Mesenchymal stem cell (in vitro differentiated cells and primary cell): ENCODE data around the gene SARS2.
"Not testable (repeated sequence)": the region's sequence is repeated elsewhere in the genome, so short reads cannot be mapped to it uniquely, and the experiment has no call there.

Experiments used
- DNase-seq: peaks from one replicate; pipeline ENCODE4 v3.0.0-alpha.2; 2013
- H2AFZ ChIP-seq: one replicate; pipeline ENCODE4 v1.6.1; 2013; ENCODE audit warnings: low read depth, mild to moderate bottlenecking, control low read depth, inconsistent platforms, low read length, moderate library complexity
- H2AK5ac ChIP-seq: 2 replicates; pipeline ENCODE4 v1.6.1; 2013; ENCODE audit warnings: low read length, moderate library complexity, mild to moderate bottlenecking, inconsistent platforms; ENCODE audit not compliant: severe bottlenecking
- H2BK120ac ChIP-seq: one replicate; pipeline ENCODE4 v1.6.1; 2013; ENCODE audit warnings: low read depth, mild to moderate bottlenecking, inconsistent platforms, low read length, moderate library complexity
- H2BK12ac ChIP-seq, 2 experiments: one replicate each; pipeline ENCODE4 v1.6.1; 2013; ENCODE audit warnings: inconsistent platforms in 2 of 2, low read length in 2 of 2, mild to moderate bottlenecking in 2 of 2, moderate library complexity in 2 of 2, control low read depth in 1 of 2
- H2BK15ac ChIP-seq: one replicate; pipeline ENCODE4 v1.6.1; 2013; ENCODE audit warnings: mild to moderate bottlenecking, low read depth, inconsistent platforms; ENCODE audit not compliant: poor library complexity, severe bottlenecking
- H2BK5ac ChIP-seq: 2 replicates; pipeline ENCODE4 v1.6.1; 2013; ENCODE audit warnings: low read depth, mild to moderate bottlenecking, low read length, control low read depth, inconsistent platforms; ENCODE audit not compliant: poor library complexity, severe bottlenecking
- H3K14ac ChIP-seq, 2 experiments: one replicate each; pipeline ENCODE4 v1.6.1; 2013; ENCODE audit warnings: inconsistent platforms in 2 of 2, low read length in 2 of 2, control low read depth in 1 of 2, mild to moderate bottlenecking in 1 of 2, moderate library complexity in 1 of 2
- H3K18ac ChIP-seq, 2 experiments: one replicate each; pipeline ENCODE4 v1.6.1; 2013; ENCODE audit warnings: inconsistent platforms in 2 of 2, low read length in 2 of 2, control low read depth in 1 of 2, low read depth in 1 of 2, mild to moderate bottlenecking in 1 of 2
- H3K23ac ChIP-seq, 2 experiments: one replicate each; pipeline ENCODE4 v1.6.1; 2013; ENCODE audit warnings: inconsistent platforms in 2 of 2, low read length in 2 of 2, mild to moderate bottlenecking in 2 of 2, moderate library complexity in 2 of 2, control low read depth in 1 of 2
- H3K27ac ChIP-seq: 2 replicates; pipeline ENCODE4 v1.5.1; 2013; ENCODE audit warnings: mild to moderate bottlenecking, moderate library complexity, low read length, control low read depth, inconsistent platforms; ENCODE audit not compliant: poor library complexity, severe bottlenecking
- H3K27me3 ChIP-seq, 2 experiments: 2 replicates each; pipeline versions ENCODE4 v1.6.1 to v1.7.0; 2013; ENCODE audit warnings: low read length in 2 of 2, mild to moderate bottlenecking in 2 of 2, moderate library complexity in 2 of 2, control low read depth in 1 of 2, inconsistent platforms in 1 of 2; ENCODE audit not compliant: control insufficient read depth in 1 of 2, insufficient read depth in 1 of 2
- H3K36me3 ChIP-seq, 2 experiments: 2 replicates each; pipeline versions ENCODE4 v1.6.1 to v1.7.0; 2013; ENCODE audit warnings: low read length in 2 of 2, control low read depth in 1 of 2, inconsistent platforms in 1 of 2, low read depth in 1 of 2, mild to moderate bottlenecking in 1 of 2; ENCODE audit not compliant: insufficient read depth in 2 of 2, control insufficient read depth in 1 of 2
- H3K4ac ChIP-seq, 2 experiments: one replicate each; pipeline ENCODE4 v1.6.1; 2013; ENCODE audit warnings: inconsistent platforms in 2 of 2, low read length in 2 of 2, mild to moderate bottlenecking in 2 of 2, moderate library complexity in 2 of 2, control low read depth in 1 of 2, low read depth in 1 of 2
- H3K4me1 ChIP-seq: 2 replicates; pipeline ENCODE4 v1.6.1; 2013; ENCODE audit warnings: low read depth, low read length, control low read depth; ENCODE audit not compliant: control insufficient read depth, insufficient read depth
- H3K4me2 ChIP-seq: 2 replicates; pipeline ENCODE4 v1.6.1; 2013; ENCODE audit warnings: low read length, mild to moderate bottlenecking, inconsistent platforms; ENCODE audit not compliant: poor library complexity, severe bottlenecking
- H3K4me3 ChIP-seq, 2 experiments: 2 replicates each; pipeline versions ENCODE4 v1.5.1 to v1.7.0; 2013; ENCODE audit warnings: low read length in 2 of 2, mild to moderate bottlenecking in 2 of 2, control low read depth in 1 of 2, low read depth in 1 of 2; ENCODE audit not compliant: insufficient read depth in 1 of 2
- H3K79me1 ChIP-seq: replicated peaks from 2 replicates; pipeline ENCODE4 v1.6.1; 2013; ENCODE audit warnings: mild to moderate bottlenecking, control low read depth, low read length, inconsistent platforms; ENCODE audit not compliant: poor library complexity, severe bottlenecking
- H3K9ac ChIP-seq: 2 replicates; pipeline ENCODE4 v1.7.0; 2013; ENCODE audit warnings: mild to moderate bottlenecking, low read length, moderate library complexity
- H3K9me3 ChIP-seq: 2 replicates; pipeline ENCODE4 v1.7.0; 2013; ENCODE audit warnings: mild to moderate bottlenecking, low read length; ENCODE audit not compliant: control insufficient read depth
- H4K8ac ChIP-seq: one replicate; pipeline ENCODE4 v1.6.1; 2013; ENCODE audit warnings: inconsistent platforms, mild to moderate bottlenecking, low read length, moderate library complexity
- H4K91ac ChIP-seq: one replicate; pipeline ENCODE4 v1.6.1; 2013; ENCODE audit warnings: mild to moderate bottlenecking, low read length, inconsistent platforms
- WGBS: methylation state at CpG from one replicate; pipeline ENCODE4 v1.1.7; 2013; ENCODE audit warnings: mixed read lengths; 5-methylcytosine and 5-hydroxymethylcytosine counted together

Gene SARS2

GRCh38 chr19:38941979-38942378, 11.4 kb upstream of the SARS2 start:
- Histone ChIP-seq H3K4me3 (no peak overlapping the region), H3K4me1 (no peaks in the 10 kb centered on the region), H2AFZ (no peak overlapping the region), H3K79me1 (no peaks in the 10 kb centered on the region), H3K27me3 (no peaks in the 10 kb centered on the region), H3K27ac (no peak overlapping the region), H3K18ac (no peak overlapping the region), H4K8ac (no peak overlapping the region), H3K4me2 (no peak overlapping the region), H2BK12ac (no peak overlapping the region), H3K9ac (no peak overlapping the region), H3K14ac (no peak overlapping the region), H2BK120ac (no peak overlapping the region), H2BK5ac (no peak overlapping the region), H3K36me3 (peaks cover 22 to 27% of the 10 kb centered on the region in 2 experiments), H2BK15ac (no peak overlapping the region), H3K4ac (no peak overlapping the region), H3K23ac (no peak overlapping the region), H3K9me3 (no peaks in the 10 kb centered on the region), H2AK5ac (no peak overlapping the region), H4K91ac (no peak overlapping the region)
- WGBS = 81% methylated on average over 2 of the region's 2 CpGs
- no peak for DNase-seq

DNA sequence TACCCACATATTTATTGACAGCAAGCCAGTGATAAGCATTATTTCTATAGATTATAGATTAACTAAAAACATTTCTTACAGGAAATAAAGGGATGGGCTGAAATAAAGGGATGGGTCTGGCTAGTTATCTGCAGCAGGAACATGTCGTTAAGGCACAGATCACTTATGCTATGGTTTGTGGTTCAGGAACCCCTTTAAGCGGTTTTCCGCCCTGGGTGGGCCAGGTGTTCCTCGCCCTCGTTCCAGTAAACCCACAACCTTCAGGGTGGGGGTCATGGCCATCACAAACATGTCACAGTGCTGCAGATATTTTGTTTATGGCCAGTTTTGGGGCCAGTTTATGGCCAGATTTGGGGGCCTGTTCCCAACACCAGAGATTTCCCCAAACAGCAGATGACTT, 10.9 kb upstream of the SARS2 start:
- H3K4ac ChIP-seq, H2BK12ac ChIP-seq, H3K4me1 ChIP-seq, H3K27me3 ChIP-seq, H2BK15ac ChIP-seq, H3K18ac ChIP-seq, H3K79me1 ChIP-seq, H3K14ac ChIP-seq, H3K9me3 ChIP-seq, H3K27ac ChIP-seq, H3K23ac ChIP-seq, DNase-seq, H2AFZ ChIP-seq, H2BK120ac ChIP-seq, H2BK5ac ChIP-seq, H3K4me3 ChIP-seq, H4K91ac ChIP-seq, H3K9ac ChIP-seq, H2AK5ac ChIP-seq, H4K8ac ChIP-seq, H3K4me2 ChIP-seq: not testable (repeated sequence)
- peaks cover 16 to 24% of the 10 kb centered on the region in 2 experiments for H3K36me3 ChIP-seq
- WGBS = over 99% methylated on average over 5 of the region's 5 CpGs

DNA sequence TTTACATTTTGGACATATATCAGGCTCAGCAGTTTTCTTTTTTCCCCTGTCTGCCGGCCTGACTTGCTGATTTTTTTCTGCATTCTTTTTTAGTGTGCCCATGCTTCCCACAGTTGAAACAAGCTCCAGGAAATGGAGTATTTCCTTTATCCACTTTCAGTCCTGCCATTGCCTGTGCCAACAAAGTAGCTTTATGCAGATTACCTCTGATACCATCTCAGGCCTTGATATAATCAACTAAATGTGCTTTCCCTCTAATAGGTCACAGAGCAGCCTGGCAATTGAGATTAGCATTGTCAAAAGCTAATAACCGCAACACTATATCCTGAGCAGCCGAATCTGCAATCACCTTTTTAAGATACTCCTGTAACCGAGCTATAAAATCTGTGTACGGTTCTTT, 9.4 kb upstream of the SARS2 start:
- H3K23ac ChIP-seq = no peak overlapping the region
- no peaks in the 10 kb centered on the region for H3K4me1 ChIP-seq
- WGBS = 79% methylated on average over 5 of the region's 5 CpGs

DNA sequence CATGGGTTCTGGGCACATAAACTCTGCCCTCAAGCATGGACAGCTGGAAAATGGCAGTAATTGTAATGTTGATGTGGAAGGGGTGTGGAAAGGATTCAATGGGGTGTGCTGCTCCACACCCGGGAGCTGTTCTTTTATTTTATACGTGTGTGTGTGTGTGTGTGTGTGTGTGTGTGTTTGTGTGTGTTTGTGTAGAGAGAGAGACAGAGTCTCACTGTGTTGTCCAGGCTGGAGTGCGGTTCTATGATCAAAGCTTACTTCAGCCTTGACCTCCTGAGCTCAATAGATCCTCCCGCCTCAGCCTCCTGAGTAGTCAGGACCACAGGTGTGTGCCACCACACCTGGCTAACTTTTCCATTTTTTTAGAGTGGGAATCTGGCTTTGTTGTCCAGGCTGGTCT, 3.0 kb upstream of the SARS2 start:
- no peak overlapping the region for H4K91ac ChIP-seq
- H3K79me1 ChIP-seq = peaks cover 25% of the 10 kb centered on the region
- H3K4me3 ChIP-seq = no peak overlapping the region
- no peak overlapping the region for H3K18ac ChIP-seq
- no peak overlapping the region for H2BK12ac ChIP-seq
- no peak overlapping the region for H3K27ac ChIP-seq
- H3K14ac ChIP-seq = no peak overlapping the region
- WGBS = 91% methylated on average over 3 of the region's 4 CpGs
- H2AK5ac ChIP-seq = no peak overlapping the region
- no peak overlapping the region for H2AFZ ChIP-seq
- H3K9me3 ChIP-seq = no peaks in the 10 kb centered on the region
- H3K4me1 ChIP-seq = peaks cover 10% of the 10 kb centered on the region
- H3K9ac ChIP-seq = no peak overlapping the region
- no peak overlapping the region for H3K4me2 ChIP-seq
- no peak overlapping the region for H2BK120ac ChIP-seq
- H3K27me3 ChIP-seq = no peaks in the 10 kb centered on the region
- no peak overlapping the region for H4K8ac ChIP-seq
- no peak overlapping the region for H2BK15ac ChIP-seq
- DNase-seq = no peak
- no peak overlapping the region for H3K4ac ChIP-seq
- no peak overlapping the region for H2BK5ac ChIP-seq
- H3K23ac ChIP-seq = no peak overlapping the region
- peaks cover 21 to 23% of the 10 kb centered on the region in 2 experiments for H3K36me3 ChIP-seq

More for the DNA sequence above, 9.4 kb upstream of the SARS2 start:
- H2BK5ac ChIP-seq = no peak overlapping the region
- H3K27ac ChIP-seq = no peak overlapping the region
- H3K36me3 ChIP-seq = peaks cover 7 to 9% of the 10 kb centered on the region in 2 experiments
- no peaks in the 10 kb centered on the region for H3K27me3 ChIP-seq
- H3K79me1 ChIP-seq = peaks cover under 1% of the 10 kb centered on the region
- no peaks in the 10 kb centered on the region for H3K9me3 ChIP-seq
- H3K9ac ChIP-seq = no peak overlapping the region
- H2BK120ac ChIP-seq = no peak overlapping the region
- H3K4ac ChIP-seq = no peak overlapping the region
- H3K4me2 ChIP-seq = no peak overlapping the region
- no peak overlapping the region for H2BK15ac ChIP-seq
- H3K18ac ChIP-seq = no peak overlapping the region
- no peak overlapping the region for H2AFZ ChIP-seq
- H2AK5ac ChIP-seq = no peak overlapping the region
- H4K91ac ChIP-seq = no peak overlapping the region
- H2BK12ac ChIP-seq = no peak overlapping the region
- H4K8ac ChIP-seq = no peak overlapping the region
- no peak for DNase-seq
- H3K14ac ChIP-seq = no peak overlapping the region
- H3K4me3 ChIP-seq = no peak overlapping the region
